Measurements from ENCODE around the gene NAT8L. TPM values are rescaled to one million over a fixed set of nuclear protein-coding genes. Genes with fewer than 3 reads are reported as not detected.

Gene NAT8L
- total RNA-seq, 4 donors from 2014 or later: 0.14 to 1.9 (median 0.64) TPM; not detected in 1

- intact Hi-C loops (cut with DNase I; ENCODE audit: low total_unique reads) (no loop called here), in situ Hi-C loops (cut with MboI; ENCODE audit: low pct_ligation_motif_present in 1 of 4, low pct_unique_long_range_greater_than_20kb in 1 of 4, low sequenced_read_pairs in 3 of 4) (no loop called here)
- 81 to 100% methylated on average over 1 to 16 of the region's 17 CpGs for WGBS, 2 donors (ENCODE audit: low coverage in 1 of 2)
- no peak overlapping the region for H3K4me3 ChIP-seq
- H3K27me3 ChIP-seq: peaks cover 5% of the 10 kb centered on the region
- no peak for DNase-seq
- H3K27ac ChIP-seq: no peak overlapping the region
- H3K36me3 ChIP-seq: no peaks in the 10 kb centered on the region
- H3K9me3 ChIP-seq: no peaks in the 10 kb centered on the region
- TF ChIP-seq EP300 (IDR thresholded peaks at IDR 0.05; ENCODE audit: low read depth) (no peak), POLR2A (IDR thresholded peaks at IDR 0.05) (no peak), POLR2AphosphoS5 (IDR thresholded peaks at IDR 0.05) (no peak), CTCF (IDR thresholded peaks at IDR 0.05) (no peak)
- no peaks in the 10 kb centered on the region for H3K4me1 ChIP-seq
Measured at GRCh38 chr4:2069161-2069971, 10.2 kb downstream of the NAT8L start.

GRCh38 chr4:2069986-2070385 lies 10.9 kb downstream of the NAT8L start:
- no peak overlapping the region for H3K4me3 ChIP-seq
- in situ Hi-C loops (cut with MboI; ENCODE audit: low pct_ligation_motif_present in 1 of 4, low pct_unique_long_range_greater_than_20kb in 1 of 4, low sequenced_read_pairs in 3 of 4) (no loop called here), intact Hi-C loops (cut with DNase I; ENCODE audit: low total_unique reads) (no loop called here)
- no peaks in the 10 kb centered on the region for H3K9me3 ChIP-seq
- DNase-seq: no peak
- H3K27ac ChIP-seq: no peak overlapping the region
- no peak for TF ChIP-seq CTCF (IDR thresholded peaks at IDR 0.05)
- no peak for TF ChIP-seq POLR2A (IDR thresholded peaks at IDR 0.05)
- TF ChIP-seq POLR2AphosphoS5 (IDR thresholded peaks at IDR 0.05): no peak
- TF ChIP-seq EP300 (IDR thresholded peaks at IDR 0.05; ENCODE audit: low read depth): no peak
- 83% methylated on average over 10 of the region's 14 CpGs; no CpG with 5 or more reads in 1 of the 2 donors for WGBS, 2 donors (ENCODE audit: low coverage in 1 of 2)
- H3K27me3 ChIP-seq: peaks cover 5% of the 10 kb centered on the region
- no peaks in the 10 kb centered on the region for H3K4me1 ChIP-seq
- no peaks in the 10 kb centered on the region for H3K36me3 ChIP-seq

- no peak for DNase-seq
Measured at GRCh38 chr4:2070421-2071251, 11.5 kb downstream of the NAT8L start.

More at GRCh38 chr4:2070421-2071251, 11.5 kb downstream of the NAT8L start:
- Histone ChIP-seq H3K4me1 (no peaks in the 10 kb centered on the region), H3K36me3 (no peaks in the 10 kb centered on the region), H3K9me3 (no peaks in the 10 kb centered on the region), H3K4me3 (no peak overlapping the region), H3K27me3 (peaks cover 5% of the 10 kb centered on the region), H3K27ac (no peak overlapping the region)
- in situ Hi-C loops (cut with MboI; ENCODE audit: low pct_ligation_motif_present in 1 of 4, low pct_unique_long_range_greater_than_20kb in 1 of 4, low sequenced_read_pairs in 3 of 4) (no loop called here), intact Hi-C loops (cut with DNase I; ENCODE audit: low total_unique reads) (no loop called here)
- WGBS, 2 donors (ENCODE audit: low coverage in 1 of 2): 73% methylated on average over 19 of the region's 22 CpGs; no CpG with 5 or more reads in 1 of the 2 donors
- TF ChIP-seq EP300 (IDR thresholded peaks at IDR 0.05; ENCODE audit: low read depth): no peak
- TF ChIP-seq CTCF (IDR thresholded peaks at IDR 0.05): no peak
- TF ChIP-seq POLR2A (IDR thresholded peaks at IDR 0.05): no peak
- no peak for TF ChIP-seq POLR2AphosphoS5 (IDR thresholded peaks at IDR 0.05)
